Activated gamma-delta T cell treated with Interleukin-2 at 50 U/mL for 16 hours (primary cell): ENCODE results near the gene SIX1.

Experiments
- DNase-seq: peaks from one replicate; pipeline ENCODE4 v3.0.0-alpha.2; 2020

Gene SIX1

GRCh38 chr14:60641742-60642269 is 7.5 kb downstream of the SIX1 start:
- DNase-seq = no peak

DNA sequence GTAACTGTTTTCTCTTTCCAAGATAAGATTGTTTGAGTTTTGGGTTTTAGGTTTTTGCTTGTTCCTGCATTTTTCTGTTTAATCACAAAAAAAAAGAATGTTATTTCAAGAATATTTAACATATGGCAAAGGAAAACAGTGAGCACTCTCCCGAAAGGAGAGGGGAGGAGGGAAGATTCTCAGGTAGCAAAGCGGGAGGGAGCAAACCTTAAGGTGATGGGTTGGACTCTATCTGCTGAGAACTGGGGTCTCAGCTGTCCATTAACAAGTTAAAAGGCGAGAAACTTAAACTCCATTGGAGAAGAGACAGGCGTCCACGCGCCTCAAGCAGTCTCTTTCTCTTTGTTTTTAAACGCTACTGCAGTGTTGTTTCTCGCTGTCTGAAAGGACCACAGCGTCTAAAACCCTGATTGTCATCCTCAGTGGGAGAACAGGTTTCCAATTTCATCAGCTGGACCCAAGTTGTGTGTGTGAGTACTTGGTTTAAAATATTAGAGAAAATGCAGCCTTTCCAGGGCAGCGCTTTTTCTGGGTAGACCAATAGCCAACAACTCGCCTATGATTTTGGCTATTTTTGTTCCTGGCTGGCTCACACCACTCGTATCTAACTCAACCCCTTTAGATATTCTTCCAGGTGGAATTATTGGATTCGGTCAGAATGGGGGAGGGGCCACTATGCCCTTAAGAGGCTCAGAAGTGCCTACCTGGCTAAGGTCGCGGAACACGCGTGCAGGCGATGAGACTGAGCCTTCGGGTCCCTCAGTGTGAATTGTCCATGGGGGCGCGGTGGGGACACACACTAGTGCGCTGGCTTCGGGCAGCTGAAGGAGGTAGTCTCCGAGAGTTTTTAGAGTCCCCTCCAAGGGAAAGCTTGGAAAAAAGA is 8.2 kb downstream of the SIX1 start:
- no peak for DNase-seq

DNA sequence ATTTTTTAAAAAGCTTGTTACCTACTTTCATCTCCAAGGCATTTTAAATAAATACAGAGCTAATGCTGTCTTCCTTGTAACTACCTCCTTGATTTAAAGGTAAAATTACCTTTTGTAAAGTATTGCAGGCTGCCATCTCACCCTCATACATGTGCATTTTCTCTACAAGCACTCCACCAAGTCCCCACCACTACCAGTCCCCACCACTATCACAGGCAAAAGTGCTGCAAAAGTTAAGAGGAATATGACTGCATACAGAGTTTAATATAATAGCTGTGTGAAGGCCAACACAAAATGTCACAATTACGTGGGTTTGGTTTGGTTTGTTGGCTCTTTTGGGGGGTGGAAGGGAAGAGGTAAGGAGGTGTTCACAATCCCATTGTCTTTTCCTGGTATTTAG is 9.6 kb downstream of the SIX1 start:
- no peak for DNase-seq

DNA sequence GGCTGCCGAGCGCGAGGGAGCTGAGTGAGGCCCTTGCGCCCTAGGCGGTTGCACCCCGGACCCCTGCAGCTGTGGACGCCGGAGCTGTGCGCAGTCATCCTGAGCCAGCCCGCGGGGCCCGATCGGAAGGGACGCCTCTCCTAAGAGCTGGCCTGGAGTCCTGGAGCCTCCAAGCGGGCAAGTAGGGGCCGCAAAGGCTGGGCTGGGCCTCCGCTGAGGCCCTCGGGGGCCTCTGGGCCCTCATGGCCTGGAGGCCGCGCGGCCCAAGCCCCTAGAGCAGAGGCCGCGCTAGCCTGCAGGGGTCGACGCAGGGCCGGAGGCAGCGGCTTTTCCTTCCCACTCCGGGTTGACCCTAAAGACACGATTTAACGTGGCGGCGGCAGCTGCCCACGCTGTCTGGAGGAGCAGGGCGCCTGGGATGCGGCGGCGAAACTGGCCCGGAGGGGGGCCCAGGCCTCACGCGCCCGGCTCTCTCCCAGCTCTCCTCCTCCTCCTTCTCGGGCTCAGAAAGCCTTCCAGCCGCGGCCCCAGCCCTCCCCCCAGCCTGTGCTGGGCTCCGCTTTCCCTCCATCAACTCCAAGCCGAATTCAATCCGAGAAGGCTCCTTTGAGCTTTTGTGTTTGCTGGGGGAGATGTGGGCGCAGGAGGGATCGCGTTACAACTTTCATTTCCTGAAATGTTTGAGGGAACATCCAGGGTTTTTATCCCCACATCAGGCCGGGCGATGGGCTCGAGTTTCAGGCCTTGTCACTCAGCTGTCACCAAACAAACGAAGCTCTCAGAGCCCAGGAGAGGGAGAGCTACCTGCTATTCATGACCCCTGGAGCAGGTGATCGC is 11.6 kb downstream of the SIX1 start:
- DNase-seq = no peak

DNA sequence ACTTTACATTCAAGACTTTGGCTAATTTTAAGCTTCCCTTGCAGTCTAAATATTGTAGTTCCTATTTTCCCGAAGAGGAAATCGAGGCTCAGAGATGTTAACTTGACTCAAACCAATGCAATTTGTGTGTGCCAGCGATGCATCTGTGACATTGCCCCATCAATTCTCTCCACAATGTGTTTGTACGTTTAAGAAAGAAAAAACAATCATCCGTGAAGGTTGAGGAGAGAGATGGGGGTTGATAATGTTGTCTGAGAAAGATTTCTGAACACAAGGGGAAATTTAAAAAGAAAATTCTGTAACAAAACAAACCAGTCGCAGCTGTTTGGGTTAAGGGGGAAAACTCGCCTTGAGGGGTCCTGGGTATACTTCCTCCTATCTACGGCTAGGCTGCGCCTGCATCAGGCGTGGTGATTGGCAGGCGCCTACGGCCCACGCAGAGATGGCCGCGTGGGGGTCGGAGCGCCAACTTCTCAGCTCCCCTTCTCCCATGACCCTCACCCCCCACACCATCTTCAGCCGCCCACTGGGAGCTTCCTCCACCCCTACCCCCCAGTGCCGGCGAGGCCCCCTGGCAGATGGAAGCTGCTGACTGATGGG is 12.3 kb downstream of the SIX1 start:
- DNase-seq = no peak

DNA sequence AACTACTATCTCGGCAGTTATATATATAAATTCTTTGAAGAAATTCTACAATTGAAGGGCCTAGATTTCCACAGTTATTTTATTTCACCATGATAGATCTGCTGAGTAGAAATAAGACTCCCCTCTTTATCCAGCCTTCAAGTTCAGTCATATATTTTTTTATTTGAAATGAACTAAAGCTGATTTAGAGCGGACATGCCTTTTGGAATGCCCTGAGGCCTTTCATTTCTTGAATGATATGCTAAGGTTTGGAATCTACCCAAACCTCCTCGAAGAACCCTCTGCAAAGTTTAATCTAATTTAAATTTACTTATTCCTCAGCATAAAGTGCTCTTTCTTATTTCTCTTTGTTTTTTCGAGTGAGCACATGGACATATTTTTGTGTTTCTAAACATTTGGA is 15.1 kb downstream of the SIX1 start:
- no peak for DNase-seq

GRCh38 chr14:60632777-60633176 is 16.5 kb downstream of the SIX1 start:
- DNase-seq = no peak

DNA sequence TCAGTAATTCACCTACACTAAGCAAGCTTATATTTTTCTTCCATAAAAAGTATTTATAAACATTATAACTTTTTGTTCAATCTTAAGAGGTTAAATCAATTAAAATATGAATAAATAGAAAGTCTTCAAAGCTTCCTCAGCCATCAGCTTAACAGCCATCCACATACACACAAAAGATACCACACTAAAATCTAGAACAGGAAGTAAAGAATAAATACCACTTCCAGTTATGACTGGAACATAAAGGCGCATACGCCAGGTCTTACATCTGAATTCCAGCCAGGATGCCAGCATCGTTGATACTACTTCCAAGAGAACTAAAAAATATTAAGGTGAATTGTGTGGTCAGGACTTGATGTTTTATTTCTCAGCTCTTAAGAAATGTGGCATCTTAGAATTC is 17.0 kb downstream of the SIX1 start:
- DNase-seq = no peak

DNA sequence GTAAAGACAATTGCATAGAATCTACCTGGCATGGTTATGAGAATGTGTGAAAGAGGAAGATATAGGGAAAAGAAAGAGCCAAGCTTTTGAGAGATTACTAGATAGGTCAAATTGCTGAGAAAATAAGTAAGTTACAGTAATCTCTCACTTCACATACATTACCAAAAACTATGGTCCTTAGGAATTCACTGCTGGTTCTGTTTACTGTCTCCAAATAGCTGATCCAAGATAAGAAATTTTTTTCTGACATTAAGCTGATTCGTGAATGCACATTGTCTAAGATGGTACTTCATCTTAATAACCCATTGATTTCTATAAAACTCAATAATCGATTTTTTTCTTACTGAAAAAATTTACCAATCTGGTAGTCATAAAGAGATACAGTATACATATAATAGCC is 17.4 kb downstream of the SIX1 start:
- DNase-seq = no peak

DNA sequence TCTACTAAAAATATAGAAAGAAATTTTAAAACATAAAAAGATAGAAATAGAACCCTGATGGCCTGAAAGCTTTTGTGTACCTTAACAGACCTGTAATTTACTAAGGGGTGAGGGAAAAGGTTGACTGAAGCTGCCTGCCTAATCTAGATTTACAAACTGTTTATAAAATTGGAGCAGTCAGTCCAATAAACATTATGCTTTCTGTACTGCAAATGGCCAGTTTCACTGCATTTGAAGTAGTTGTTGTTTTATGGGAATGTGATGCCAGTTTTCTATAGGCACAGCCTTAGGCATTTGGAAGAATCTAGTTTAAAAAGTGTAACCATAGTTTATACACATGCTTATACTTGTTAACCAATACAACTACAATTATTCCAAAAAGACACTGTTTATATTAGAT is 19.1 kb downstream of the SIX1 start:
- DNase-seq = no peak

DNA sequence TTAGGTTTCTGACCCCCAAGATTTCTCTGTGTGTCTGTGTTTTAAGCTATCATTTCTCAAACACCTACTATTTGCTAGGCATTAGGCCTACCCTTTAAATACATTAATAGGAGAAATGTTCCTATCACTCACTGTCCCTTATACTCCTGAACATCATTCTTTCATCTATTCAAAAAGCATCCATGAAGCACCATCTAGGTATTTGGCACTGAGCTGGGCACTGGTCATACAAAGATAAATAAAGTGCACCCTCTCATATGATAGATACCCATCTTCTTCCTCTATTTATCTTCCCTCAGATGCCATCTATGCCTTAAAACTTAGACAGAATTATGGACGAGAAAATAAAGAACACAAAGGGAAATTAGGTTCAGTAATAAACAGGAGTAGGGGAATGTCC is 20.4 kb downstream of the SIX1 start:
- no peak for DNase-seq

- no peak for DNase-seq
Observed at GRCh38 chr14:60622917-60623257, 26.4 kb downstream of the SIX1 start.

- no peak for DNase-seq
Observed at GRCh38 chr14:60622210-60622916, 26.9 kb downstream of the SIX1 start.

DNA sequence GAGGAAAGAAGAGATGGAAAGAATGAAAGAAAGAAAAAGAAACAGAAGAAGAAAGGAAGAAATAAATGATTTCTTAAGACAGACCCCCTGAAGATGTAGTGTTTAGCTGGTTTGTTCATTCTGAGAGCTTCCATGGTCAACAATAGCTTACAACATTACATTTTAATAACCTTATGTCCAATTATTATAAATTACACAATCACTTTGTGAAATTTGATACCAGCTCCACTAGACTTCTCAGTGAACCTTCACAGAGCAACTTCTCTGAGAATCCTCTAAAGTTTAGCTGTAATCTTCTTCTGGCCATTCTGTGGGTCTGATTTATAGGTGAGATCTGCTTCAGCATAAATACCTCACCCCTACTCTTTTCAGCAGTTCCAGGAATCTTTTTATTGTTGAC is 27.9 kb downstream of the SIX1 start:
- DNase-seq = no peak

GRCh38 chr14:60618241-60618640 is 31.0 kb downstream of the SIX1 start:
- no peak for DNase-seq

GRCh38 chr14:60616461-60616959 is 32.8 kb downstream of the SIX1 start:
- no peak for DNase-seq

GRCh38 chr14:60602291-60602690 is 47.0 kb downstream of the SIX1 start:
- DNase-seq = no peak

DNA sequence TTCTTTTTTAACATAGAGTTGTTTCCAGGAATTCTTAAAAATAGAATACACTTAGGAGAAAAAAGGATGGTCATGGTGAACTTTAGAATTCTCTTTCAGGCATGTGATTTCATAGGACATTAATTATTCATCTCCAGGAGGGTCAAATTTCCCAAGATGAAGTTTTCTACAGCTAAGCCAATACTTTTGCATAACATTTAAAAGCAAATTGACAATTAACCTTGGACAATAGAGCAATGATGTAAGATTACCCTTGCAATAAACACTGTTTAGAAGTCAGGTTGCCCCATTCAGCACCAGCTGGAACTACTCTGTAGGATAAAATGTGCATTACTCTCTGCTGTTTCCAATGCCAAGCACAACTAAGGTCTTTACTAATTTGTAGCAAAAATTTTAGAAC is 49.5 kb downstream of the SIX1 start:
- no peak for DNase-seq

- DNase-seq = no peak
Observed at GRCh38 chr14:60596139-60596538, 53.1 kb downstream of the SIX1 start.

DNA sequence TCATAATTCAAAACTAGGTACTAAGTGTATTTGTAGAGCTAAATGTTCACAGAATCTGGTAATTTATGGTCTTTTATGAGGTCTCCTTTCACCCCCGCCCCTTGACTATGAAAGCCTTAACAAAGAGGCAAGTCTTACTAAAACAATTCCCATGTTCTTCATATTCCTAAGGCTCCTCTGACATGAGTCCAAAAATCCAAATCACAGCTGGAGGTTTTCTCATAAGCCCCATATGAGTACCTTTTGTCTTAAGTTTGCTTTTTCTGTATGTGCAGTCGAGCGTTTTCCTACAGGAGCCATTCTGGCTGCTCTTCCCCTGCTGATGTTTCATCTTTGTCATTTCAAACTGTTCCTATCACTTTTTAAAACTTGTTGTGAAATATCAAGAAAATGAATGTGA is 55.2 kb downstream of the SIX1 start:
- no peak for DNase-seq
